Effector memory CD8-positive, alpha-beta T cell (primary cell): ENCODE results near the gene GPR107.
A peak's percentile ranks its signal among the peaks of the same experiment; 100 is the strongest.

Experiments
- ATAC-seq: fragments of 150-1000 bp; cut with Tn5 transposase; replicated peaks from 2 replicates; pipeline ENCODE4 v1.10.0; 2021; ENCODE audit warnings: mild to moderate bottlenecking, moderate library complexity
- DNase-seq, 3 experiments: peaks; one replicate each; pipeline ENCODE4 v3.0.0; 2021
- H3K27ac Mint-ChIP-seq, 2 donors: one replicate each; pipeline ENCODE4 v1.8.0; 2022; ENCODE audit warnings: mild to moderate bottlenecking in 2 of 2, mixed read lengths in 2 of 2, moderate library complexity in 2 of 2
- H3K27me3 Mint-ChIP-seq, 2 donors: one replicate each; pipeline ENCODE4 v1.8.0; 2022; ENCODE audit warnings: mixed read lengths in 2 of 2
- H3K36me3 Mint-ChIP-seq: one replicate; pipeline ENCODE4 v1.8.0; 2022; ENCODE audit warnings: mild to moderate bottlenecking, moderate library complexity, mixed read lengths; ENCODE audit not compliant: insufficient read depth
- H3K4me1 Mint-ChIP-seq, 2 donors: one replicate each; pipeline ENCODE4 v1.8.0; 2022; ENCODE audit warnings: low read depth in 2 of 2, mixed read lengths in 2 of 2
- H3K4me3 Mint-ChIP-seq, 2 donors: one replicate each; pipeline ENCODE4 v1.8.0; 2022; ENCODE audit warnings: mild to moderate bottlenecking in 2 of 2, mixed read lengths in 2 of 2, moderate library complexity in 2 of 2
- H3K9me3 Mint-ChIP-seq, 2 donors: one replicate each; pipeline ENCODE4 v1.8.0; 2022; ENCODE audit warnings: mixed read lengths in 2 of 2

Gene GPR107

DNA sequence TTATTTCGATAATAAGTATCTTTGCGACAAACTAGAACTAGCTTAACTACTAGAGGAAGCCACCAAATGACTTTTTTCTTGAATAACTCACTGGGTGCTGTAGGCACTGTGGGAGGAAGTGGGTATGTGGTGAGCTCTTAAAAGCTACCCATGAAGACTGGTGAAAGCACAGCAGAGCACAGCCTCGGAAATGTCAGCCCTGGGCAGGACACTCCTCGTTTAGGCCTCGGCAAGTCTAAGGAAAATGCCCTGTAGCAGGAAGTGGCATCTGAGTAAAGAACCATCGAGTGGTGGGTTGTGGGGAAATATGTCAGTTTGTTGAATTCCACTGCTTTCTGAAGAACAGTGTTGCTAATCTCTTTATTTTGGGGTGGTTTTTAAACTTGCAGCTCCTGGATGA is 74.5 kb downstream of the GPR107 start:
- peak overlapping the region; percentile 100 for H3K27ac Mint-ChIP-seq
- H3K4me1 Mint-ChIP-seq, result peaks cover 47 to 58% of the 10 kb centered on the region in 2 donors
- peaks cover 47% of the 10 kb centered on the region for H3K36me3 Mint-ChIP-seq
- DNase-seq (peak; percentile 73 to 78 (median 73)), ATAC-seq (peak; percentile 83)
- H3K4me3 Mint-ChIP-seq, result peak overlapping the region; percentile 85 to 91
- H3K9me3 Mint-ChIP-seq, result no peaks in the 10 kb centered on the region
- no peaks in the 10 kb centered on the region for H3K27me3 Mint-ChIP-seq

DNA sequence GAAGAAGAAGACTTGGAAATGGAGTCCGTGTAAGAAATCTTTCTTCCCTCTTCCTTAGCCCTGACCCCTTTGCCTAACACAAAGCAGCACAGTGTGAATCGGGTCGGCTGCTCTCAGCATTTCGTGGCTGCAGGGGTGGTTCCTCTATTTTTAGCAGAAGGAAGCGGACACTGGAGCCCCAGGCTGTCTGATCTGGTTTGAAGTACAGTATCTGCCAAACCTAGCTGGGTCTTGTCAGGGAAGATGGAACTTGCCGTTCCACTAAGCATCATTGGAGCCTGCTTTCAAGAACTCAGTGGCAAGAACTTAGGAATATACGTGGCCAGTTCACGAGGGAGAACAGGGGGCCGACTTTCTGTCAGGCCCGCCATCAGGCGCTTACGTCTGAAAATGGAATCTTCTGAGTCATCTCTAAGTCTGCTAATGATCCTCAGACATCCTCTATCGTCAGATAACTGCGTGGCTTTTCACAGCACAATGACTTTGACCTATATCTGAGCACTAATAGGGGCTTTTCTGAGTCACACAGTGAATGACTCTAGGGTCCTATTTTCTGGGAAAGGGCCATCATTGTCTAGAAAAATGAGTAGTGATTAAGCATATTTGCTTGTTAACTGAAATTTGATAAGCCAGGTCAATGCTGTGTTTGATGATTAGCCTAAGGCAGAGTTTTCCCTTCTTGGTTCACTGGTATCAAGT is 75.2 kb downstream of the GPR107 start:
- Mint-ChIP-seq H3K9me3 (no peaks in the 10 kb centered on the region), H3K4me3 (peak overlapping the region; percentile 85 to 91), H3K4me1 (peaks cover 47 to 58% of the 10 kb centered on the region in 2 donors), H3K27ac (peak overlapping the region; percentile 100), H3K36me3 (peaks cover 43% of the 10 kb centered on the region), H3K27me3 (no peaks in the 10 kb centered on the region)
- DNase-seq, result peak; percentile 53 to 67 (median 56)
- ATAC-seq, result peak; percentile 73

DNA sequence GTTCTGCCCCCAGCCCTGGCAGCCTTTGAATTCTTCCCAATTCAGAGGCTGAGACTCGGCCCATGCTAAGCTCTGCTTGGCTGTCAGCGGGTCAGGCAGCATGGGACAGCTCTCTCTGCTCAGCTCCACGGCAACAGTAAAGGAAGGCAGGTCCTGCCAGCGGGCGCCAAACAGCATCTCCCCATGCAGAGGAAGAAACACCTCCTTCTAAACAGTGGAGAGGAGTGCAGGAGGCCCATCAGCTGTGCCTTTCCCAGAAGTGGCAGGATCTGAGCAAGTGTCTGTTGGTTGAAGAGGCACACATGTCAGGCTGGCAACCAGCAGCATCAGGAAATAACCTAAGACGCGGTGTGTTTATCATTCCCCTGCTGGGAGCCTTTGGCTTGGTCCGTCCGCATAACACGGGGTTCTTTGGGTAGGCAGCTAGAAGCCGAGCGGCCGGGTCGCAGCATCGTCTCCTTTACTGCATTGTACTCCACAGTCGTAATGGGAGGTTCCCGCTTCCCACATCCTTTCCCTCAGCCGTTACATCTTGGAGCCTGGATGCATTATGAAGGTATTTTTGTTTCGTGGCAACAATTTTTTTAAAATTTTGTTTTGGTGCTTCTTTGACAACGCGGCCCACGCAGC is 75.8 kb downstream of the GPR107 start:
- Mint-ChIP-seq H3K4me1 (peaks cover 47 to 58% of the 10 kb centered on the region in 2 donors), H3K4me3 (peak overlapping the region; percentile 85 to 91), H3K36me3 (peaks cover 43% of the 10 kb centered on the region), H3K9me3 (no peaks in the 10 kb centered on the region), H3K27me3 (no peaks in the 10 kb centered on the region), H3K27ac (peak overlapping the region; percentile 100)
- DNase-seq, result peak in 2 of 3 experiments; percentile 9 to 35
- ATAC-seq, result peak; percentile 1

DNA sequence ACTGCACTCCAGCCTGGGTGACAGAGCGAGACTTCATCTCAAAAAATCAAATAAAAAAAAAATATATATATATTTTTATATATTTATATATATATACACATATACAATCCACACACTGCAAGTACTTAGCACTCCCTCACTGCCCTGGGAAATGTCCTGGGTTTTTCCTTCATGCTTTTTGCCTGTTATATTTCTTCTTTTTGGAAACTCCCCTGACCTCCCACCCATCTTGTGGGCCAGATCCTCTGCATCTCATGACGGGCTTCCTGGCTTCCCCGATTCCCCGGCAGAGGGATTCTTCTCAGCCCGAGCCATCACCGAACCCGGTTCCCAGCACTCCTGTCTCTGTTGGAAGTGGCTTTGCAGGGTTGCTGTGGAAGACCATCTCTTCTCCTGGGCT is 79.0 kb downstream of the GPR107 start:
- H3K4me1 Mint-ChIP-seq, result peaks cover 43 to 59% of the 10 kb centered on the region in 2 donors
- no peak overlapping the region for H3K4me3 Mint-ChIP-seq
- no peaks in the 10 kb centered on the region for H3K9me3 Mint-ChIP-seq
- H3K27ac Mint-ChIP-seq, result peak overlapping the region; percentile 92 to 100
- H3K36me3 Mint-ChIP-seq, result peaks cover 51% of the 10 kb centered on the region
- no peaks in the 10 kb centered on the region for H3K27me3 Mint-ChIP-seq
- no peak for ATAC-seq
- DNase-seq, result no peak

DNA sequence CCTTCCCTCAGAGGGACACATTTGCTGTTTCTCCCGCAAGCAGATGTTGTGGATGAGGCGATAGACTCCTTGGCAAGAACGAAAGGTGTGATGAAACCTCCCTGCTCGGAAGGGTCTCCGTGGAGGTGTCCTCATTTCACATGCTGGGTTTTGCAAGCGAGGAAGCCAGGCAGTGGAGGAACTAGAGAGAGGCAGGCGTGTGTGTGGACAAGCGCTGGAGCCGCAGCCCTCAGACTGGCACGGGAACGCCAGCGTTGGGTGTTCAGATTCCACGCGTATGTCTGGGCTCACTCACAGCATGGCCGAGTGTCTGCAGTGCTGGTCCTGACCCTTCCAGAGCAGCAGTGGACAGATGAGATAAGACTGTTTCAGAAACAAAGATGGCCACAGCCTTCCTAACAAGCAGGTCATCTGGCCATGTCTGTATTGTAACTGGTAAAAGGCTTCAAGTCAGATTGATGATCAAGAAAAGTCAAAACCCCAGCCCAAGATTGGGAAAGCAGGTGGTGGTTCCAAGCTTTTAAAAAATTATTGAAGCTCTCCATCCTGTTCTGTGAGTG is 83.5 kb downstream of the GPR107 start:
- Mint-ChIP-seq H3K36me3 (peaks cover 20% of the 10 kb centered on the region), H3K9me3 (no peaks in the 10 kb centered on the region), H3K27ac (peak overlapping the region in 1 of 2 donors; percentile 69), H3K27me3 (no peaks in the 10 kb centered on the region), H3K4me1 (peaks cover 16 to 24% of the 10 kb centered on the region in 2 donors), H3K4me3 (no peak overlapping the region)
- no peak for ATAC-seq
- no peak for DNase-seq

DNA sequence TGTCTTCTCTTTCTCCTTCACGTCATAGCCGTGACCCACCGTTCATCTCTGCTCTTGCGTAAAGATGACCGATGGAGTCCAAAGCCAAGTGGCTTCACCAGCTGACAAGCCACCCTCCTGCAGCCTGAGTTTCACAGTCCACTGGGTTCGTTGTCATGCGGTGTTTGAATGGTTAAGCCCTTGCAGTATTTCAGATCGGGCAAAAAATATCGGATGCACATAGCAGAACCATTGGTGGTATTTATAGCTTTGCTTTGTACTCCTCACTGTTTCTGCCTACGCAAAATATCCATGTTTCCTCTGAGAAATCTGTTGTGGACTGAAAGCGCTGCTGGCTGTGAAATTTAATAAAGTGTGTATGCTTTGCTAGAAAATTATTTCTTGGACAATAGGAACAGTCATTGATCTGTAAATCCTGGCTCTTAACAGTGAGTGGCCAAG is 84.0 kb downstream of the GPR107 start:
- DNase-seq (no peak), ATAC-seq (no peak)
- Mint-ChIP-seq H3K36me3 (peaks cover 19% of the 10 kb centered on the region), H3K9me3 (no peaks in the 10 kb centered on the region), H3K4me1 (peaks cover 15 to 22% of the 10 kb centered on the region in 2 donors), H3K4me3 (no peak overlapping the region), H3K27me3 (no peaks in the 10 kb centered on the region), H3K27ac (no peak overlapping the region)

DNA sequence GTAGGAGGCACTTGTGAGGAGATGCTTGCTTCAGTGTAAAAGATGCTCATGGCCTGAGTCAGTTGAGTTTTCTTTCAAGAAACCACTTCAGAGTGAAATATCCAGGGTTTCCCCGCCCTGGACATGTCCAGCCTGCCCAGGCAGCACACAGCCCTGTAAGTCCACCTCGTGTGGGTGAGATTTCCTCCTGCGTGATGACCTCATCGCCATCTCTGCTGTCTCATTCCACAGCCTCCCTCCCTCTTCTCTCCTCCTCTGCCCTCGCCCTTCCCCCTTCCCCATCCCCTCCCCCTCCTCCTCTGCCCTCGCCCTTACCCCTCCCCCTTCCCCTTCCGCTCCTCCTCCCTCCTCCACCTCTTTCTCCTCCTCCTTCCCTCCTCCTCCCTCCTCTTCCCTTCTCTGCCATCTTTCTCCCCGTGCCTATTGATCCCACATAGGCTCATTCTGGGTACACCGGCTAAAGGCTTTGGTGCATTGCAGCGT is 84.5 kb downstream of the GPR107 start:
- no peak for DNase-seq
- no peaks in the 10 kb centered on the region for H3K9me3 Mint-ChIP-seq
- no peak overlapping the region for H3K4me3 Mint-ChIP-seq
- peaks cover 16% of the 10 kb centered on the region for H3K36me3 Mint-ChIP-seq
- no peak for ATAC-seq
- peaks cover 0 to under 1% of the 10 kb centered on the region in 2 donors for H3K27me3 Mint-ChIP-seq
- peaks cover 15 to 20% of the 10 kb centered on the region in 2 donors for H3K4me1 Mint-ChIP-seq
- H3K27ac Mint-ChIP-seq, result no peak overlapping the region

DNA sequence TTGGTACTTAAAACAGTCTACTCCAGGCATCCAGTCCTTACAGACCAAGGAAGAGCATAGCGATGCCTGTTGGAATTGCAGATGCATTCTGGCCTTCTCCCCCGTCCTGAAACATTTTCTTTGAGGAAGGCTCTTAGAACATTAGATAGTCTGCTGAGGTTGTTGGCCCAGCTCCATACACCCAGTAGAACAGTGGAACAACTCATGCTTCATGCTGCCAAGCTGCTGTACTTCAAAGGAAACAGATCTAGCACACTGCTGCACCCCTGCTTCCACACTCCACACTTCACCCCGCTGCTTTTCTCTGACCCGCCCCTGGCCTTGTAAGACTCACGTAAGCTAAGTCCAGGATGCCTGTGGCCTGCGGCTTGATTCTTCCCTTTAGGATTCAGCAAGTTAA is 85.1 kb downstream of the GPR107 start:
- no peak for ATAC-seq
- no peak for DNase-seq
- Mint-ChIP-seq H3K27me3 (peaks cover 4 to 6% of the 10 kb centered on the region in 2 donors), H3K27ac (peak overlapping the region in 1 of 2 donors; percentile 27), H3K4me1 (peaks cover 16 to 21% of the 10 kb centered on the region in 2 donors), H3K9me3 (no peaks in the 10 kb centered on the region), H3K36me3 (peaks cover 15% of the 10 kb centered on the region), H3K4me3 (no peak overlapping the region)

DNA sequence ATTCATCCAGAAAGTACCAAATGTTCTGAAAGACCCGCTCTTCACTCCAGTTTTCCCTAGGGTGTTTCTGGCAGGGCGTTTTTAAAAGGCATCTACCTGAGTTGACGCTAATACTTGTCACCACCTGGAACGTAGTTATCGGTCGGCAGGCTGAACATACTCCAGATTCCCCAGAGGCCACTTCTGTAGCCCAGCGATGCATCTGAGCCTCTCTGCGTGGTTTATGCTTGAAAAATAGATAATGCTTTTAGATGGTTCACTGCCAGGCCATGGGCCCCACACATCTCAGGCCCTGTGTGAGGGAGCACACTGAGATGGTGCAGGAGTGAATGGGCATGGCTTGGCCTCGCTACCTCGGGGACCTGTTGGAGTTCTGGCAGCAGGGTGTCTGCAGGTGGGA is 85.5 kb downstream of the GPR107 start:
- Mint-ChIP-seq H3K27ac (peak overlapping the region in 1 of 2 donors; percentile 53), H3K36me3 (peaks cover 15% of the 10 kb centered on the region), H3K4me3 (no peak overlapping the region), H3K9me3 (no peaks in the 10 kb centered on the region), H3K27me3 (peaks cover 9 to 11% of the 10 kb centered on the region in 2 donors), H3K4me1 (peaks cover 20 to 26% of the 10 kb centered on the region in 2 donors)
- no peak for ATAC-seq
- no peak for DNase-seq

DNA sequence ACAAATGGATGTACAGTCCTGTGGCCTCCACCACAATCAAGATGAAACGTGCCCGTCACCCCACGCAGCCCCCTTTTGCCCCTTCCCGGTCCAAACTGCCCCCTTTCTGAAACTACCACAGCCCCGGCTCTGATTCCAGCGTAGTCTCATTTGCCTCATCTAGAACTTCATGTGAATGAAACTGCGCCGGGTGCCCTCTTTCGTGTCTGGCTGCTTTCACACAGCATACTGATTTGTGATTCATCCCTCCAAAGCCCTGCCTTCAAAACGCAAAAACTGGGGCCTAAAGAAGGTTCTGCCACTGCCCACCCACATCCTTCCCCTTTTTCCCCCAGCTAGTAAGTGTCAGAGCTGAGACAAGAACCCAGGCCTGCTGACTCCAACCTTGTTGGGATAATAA is 87.0 kb downstream of the GPR107 start:
- Mint-ChIP-seq H3K9me3 (no peaks in the 10 kb centered on the region), H3K27me3 (peaks cover 22 to 25% of the 10 kb centered on the region in 2 donors), H3K4me1 (peaks cover 22 to 28% of the 10 kb centered on the region in 2 donors), H3K4me3 (no peak overlapping the region), H3K36me3 (peaks cover 6% of the 10 kb centered on the region), H3K27ac (peak overlapping the region; percentile 29 to 60)
- DNase-seq, result no peak
- peak; percentile 40 for ATAC-seq

DNA sequence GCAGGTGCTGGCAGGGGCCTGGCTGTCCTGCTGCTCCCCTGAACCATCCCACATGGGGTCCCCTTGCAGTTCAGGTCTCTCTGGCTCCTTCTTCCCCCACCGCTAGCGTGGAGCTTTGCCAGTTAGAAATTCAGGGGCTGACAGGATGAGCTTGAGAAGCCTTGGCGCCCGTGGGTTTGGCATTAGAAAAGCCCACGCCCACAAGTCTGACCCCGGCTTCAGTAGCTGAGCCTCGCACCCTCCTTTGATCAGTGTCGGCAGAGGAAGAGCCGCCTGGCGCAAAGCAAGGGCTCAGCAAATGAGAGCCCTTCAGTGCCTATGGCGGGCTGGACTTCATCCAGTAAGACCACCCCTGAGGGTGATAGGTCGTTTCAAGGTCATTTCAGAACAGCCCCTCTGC is 88.3 kb downstream of the GPR107 start:
- H3K27me3 Mint-ChIP-seq, result peaks cover 33 to 39% of the 10 kb centered on the region in 2 donors
- H3K9me3 Mint-ChIP-seq, result no peaks in the 10 kb centered on the region
- H3K36me3 Mint-ChIP-seq, result no peaks in the 10 kb centered on the region
- DNase-seq, result no peak
- peaks cover 16 to 17% of the 10 kb centered on the region in 2 donors for H3K4me1 Mint-ChIP-seq
- no peak overlapping the region for H3K27ac Mint-ChIP-seq
- ATAC-seq, result no peak
- no peak overlapping the region for H3K4me3 Mint-ChIP-seq

DNA sequence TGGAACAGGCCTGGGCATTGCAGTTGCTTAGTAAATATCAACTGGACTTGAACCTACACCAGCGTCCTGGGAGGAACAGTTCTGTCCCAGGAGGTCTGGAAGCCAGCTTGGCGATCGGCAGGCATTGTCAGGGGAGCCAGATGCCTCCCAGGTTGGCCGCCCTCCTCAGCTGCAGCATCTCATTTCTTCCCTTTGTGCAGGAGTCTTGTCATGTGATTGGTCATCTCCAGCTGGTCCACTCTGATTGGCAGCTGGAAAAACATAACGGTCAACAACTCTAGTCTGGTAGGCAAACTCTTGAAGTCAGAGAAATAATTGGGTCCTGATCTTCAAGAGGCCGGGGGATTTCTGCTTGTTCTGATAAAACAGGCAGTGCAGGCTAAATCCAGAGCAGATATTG is 88.9 kb downstream of the GPR107 start:
- peaks cover 16 to 17% of the 10 kb centered on the region in 2 donors for H3K4me1 Mint-ChIP-seq
- H3K27me3 Mint-ChIP-seq, result peaks cover 37 to 41% of the 10 kb centered on the region in 2 donors
- H3K36me3 Mint-ChIP-seq, result no peaks in the 10 kb centered on the region
- no peak overlapping the region for H3K27ac Mint-ChIP-seq
- H3K9me3 Mint-ChIP-seq, result no peaks in the 10 kb centered on the region
- DNase-seq (no peak), ATAC-seq (no peak)
- H3K4me3 Mint-ChIP-seq, result no peak overlapping the region

DNA sequence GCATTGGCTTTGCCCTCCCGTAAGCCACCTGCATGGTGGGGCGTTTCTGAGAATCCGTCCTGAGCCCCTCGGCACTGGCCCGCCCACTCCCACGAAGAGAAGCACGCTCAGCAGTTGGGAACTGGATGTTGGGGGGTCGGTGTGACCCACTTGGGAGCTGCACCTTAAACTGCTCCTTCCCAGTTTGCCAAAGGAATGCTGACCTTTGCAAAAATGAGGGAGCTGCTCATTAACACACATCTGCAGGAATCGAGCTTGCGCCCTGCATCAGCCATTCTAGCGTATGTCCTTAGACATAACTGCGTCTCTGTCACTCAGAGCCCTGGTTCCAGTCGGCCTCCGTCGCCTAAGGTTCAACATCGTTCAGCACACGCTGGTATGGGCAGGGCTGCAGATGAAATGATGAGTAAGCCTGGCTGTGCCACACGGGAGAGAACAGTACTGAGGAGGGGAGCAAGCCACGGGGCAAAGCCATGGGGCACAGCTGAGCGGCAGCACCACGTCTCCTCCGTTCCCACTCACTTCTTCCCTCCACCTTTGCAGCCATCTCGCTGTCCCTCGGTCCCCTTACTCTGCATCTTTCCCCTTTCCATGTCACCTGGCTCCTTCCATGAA is 89.7 kb downstream of the GPR107 start:
- DNase-seq (no peak), ATAC-seq (no peak)
- Mint-ChIP-seq H3K4me1 (peaks cover 16 to 17% of the 10 kb centered on the region in 2 donors), H3K36me3 (no peaks in the 10 kb centered on the region), H3K9me3 (no peaks in the 10 kb centered on the region), H3K27ac (peak overlapping the region in 1 of 2 donors; percentile 75), H3K27me3 (peaks cover 37 to 41% of the 10 kb centered on the region in 2 donors), H3K4me3 (peak overlapping the region in 1 of 2 donors; percentile 40)
